GM23248 (cell line): ENCODE data around the gene CNTN4.

Experiments
- EZH2 ChIP-seq: fragments of 200-600 bp; sonication (generic); IDR thresholded peaks from 2 replicates; pipeline ENCODE4 v1.6.1; 2018; ENCODE audit warnings: antibody characterized with exemption, mild to moderate bottlenecking; ENCODE audit not compliant: insufficient read depth, poor library complexity, severe bottlenecking
- EZH2phosphoT487 ChIP-seq: fragments of 200-600 bp; sonication (generic); IDR thresholded peaks from 2 replicates; pipeline ENCODE4 v1.6.1; 2018; ENCODE audit warnings: antibody characterized with exemption, moderate library complexity, mild to moderate bottlenecking, low read depth; ENCODE audit not compliant: insufficient read depth

DNA sequence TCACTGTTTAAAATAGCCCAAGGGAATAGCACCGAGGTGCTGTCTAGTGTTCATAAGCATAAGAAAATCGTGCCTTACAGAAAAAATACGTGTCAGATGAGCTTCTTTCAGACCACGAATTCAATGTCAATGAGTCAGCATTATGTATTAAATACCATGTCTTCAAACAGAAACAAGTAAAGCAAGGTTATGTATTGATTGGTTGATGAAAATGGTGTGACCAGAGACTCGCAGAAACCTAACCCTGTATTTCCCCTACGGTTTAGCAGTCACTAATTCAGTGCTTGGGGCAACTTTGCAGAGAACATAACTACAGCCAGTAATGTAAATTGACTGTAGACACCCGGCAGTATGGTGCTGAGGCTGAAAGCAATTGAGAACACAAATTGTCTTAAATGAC lies 703.8 kb downstream of the CNTN4 start:
- TF ChIP-seq EZH2phosphoT487 (no peak), EZH2 (no peak)
